Heart left ventricle (tissue), 13 donors: ENCODE results near the gene CACNA1C.

ENCODE experiments used
- POLR2A ChIP-seq, 2 donors: fragments of 450-650 bp; IDR thresholded peaks; one replicate each; pipeline ENCODE4 v1.6.1; 2017; ENCODE audit warnings: antibody characterized with exemption in 2 of 2, mild to moderate bottlenecking in 2 of 2, moderate library complexity in 2 of 2
- TF ChIP-seq, protein P1 (sequence below), 12 donors: fragments of 200-600 bp; sonication (generic) in 4 of 12; IDR thresholded peaks; one replicate each; pipeline versions ENCODE4 v1.5.0 to v1.8.0; 2018 to 2022; ENCODE audit warnings: antibody characterized with exemption in 12 of 12, mild to moderate bottlenecking in 5 of 12
- donor health status: ischemic (EF 13 %, LVEDD 7.1; RV severe dilation, severe dysfunction).
- donor health status: DM: no; HTN: yes; CAD: no.
- donor health status: DM: no; HTN: no; CAD: no.
- donor health status: ischemic (EF 25% LVEDD 6.9; RV normal size, moderate dysfunction).
- donor health status: ischemic (EF 25% LVEDD 5.7; RV mildly dilated, moderate dysfunction).
- donor health status: ischemic (EF 35%, LVEDD 5.7; RV mildly dilated, moderate dysfunction).
- donor health status: nonischemic (EF 11% LVEDD 7.7; RV severe dilation, severe dysfunction).
- donor health status: DM: yes; HTN: yes; CAD: no.
- donor health status: PGD.
- donor health status: ischemic (EF 29% LVEDD 5.4; RV normal size, mild dysfunction).
- donor health status: nonischemic (EF 23%, LVEDD 6.1; RV moderate dilation, normal function).

DNA sequence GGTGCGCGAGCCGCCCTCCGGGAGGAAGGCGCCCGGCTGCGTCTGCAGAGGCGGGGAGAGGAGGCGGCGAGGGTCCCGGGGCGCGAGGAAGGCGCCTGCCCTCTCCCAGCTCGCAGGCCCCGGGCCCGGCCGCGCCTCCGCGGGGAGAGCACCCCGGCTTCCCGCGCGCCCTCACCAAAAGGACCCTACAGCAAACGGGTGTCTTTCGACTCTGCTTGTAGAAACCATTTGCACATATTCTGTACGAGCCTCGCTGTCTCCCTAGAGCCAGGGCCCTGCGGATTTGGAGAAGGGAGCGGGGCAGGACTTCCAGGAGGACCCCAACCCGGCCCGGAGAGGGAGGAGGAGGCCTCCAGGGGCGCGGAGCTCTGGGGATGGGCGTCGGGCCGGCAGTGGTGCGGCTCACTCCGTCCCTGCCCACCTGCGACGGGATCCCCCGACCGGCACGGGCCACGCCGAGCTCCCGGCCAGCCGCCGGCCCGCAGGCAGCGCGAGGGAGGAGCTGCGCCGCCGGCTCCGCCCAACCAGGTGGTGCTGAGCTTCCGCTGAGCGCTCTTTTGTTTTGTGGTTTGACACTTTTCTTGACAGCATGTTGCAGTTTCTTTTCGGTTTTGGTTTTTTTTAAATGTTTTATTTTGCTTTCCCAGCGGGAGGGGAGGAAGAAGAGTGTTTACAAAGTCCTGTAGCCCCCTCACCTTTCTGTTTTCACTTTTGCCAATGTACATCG is 638.7 kb downstream of the CACNA1C start:
- no peak for TF ChIP-seq POLR2A (IDR thresholded peaks at IDR 0.05)
- TF ChIP-seq, protein P1, sequence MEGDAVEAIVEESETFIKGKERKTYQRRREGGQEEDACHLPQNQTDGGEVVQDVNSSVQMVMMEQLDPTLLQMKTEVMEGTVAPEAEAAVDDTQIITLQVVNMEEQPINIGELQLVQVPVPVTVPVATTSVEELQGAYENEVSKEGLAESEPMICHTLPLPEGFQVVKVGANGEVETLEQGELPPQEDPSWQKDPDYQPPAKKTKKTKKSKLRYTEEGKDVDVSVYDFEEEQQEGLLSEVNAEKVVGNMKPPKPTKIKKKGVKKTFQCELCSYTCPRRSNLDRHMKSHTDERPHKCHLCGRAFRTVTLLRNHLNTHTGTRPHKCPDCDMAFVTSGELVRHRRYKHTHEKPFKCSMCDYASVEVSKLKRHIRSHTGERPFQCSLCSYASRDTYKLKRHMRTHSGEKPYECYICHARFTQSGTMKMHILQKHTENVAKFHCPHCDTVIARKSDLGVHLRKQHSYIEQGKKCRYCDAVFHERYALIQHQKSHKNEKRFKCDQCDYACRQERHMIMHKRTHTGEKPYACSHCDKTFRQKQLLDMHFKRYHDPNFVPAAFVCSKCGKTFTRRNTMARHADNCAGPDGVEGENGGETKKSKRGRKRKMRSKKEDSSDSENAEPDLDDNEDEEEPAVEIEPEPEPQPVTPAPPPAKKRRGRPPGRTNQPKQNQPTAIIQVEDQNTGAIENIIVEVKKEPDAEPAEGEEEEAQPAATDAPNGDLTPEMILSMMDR (IDR thresholded peaks at IDR 0.05): no peak
